Urinary bladder (tissue), 4 donors: ENCODE measurements around the gene C16orf82. TPM values are rescaled to one million over a fixed set of nuclear protein-coding genes. Genes with fewer than 3 reads are reported as not detected.
A peak's percentile ranks its signal among the peaks of the same experiment; 100 is the strongest.

Experiments
- DNase-seq: peaks from one replicate; pipeline ENCODE4 v3.0.0-alpha.2; 2015; ENCODE audit errors: extremely low spot score
- H3K27ac ChIP-seq: one replicate; pipeline ENCODE4 v1.5.1; 2013; ENCODE audit warnings: low read depth, mild to moderate bottlenecking, moderate library complexity
- H3K36me3 ChIP-seq: one replicate; pipeline ENCODE4 v1.6.1; 2013; ENCODE audit warnings: mild to moderate bottlenecking, moderate library complexity; ENCODE audit not compliant: insufficient read depth
- H3K4me1 ChIP-seq: one replicate; pipeline ENCODE4 v1.6.1; 2013; ENCODE audit warnings: mild to moderate bottlenecking, moderate library complexity; ENCODE audit not compliant: insufficient read depth
- H3K4me3 ChIP-seq: one replicate; pipeline ENCODE4 v1.5.1; 2013; ENCODE audit warnings: low read depth, low read length
- WGBS: extraction: QIAGEN DNeasy Blood & Tissue Kit; methylation state at CpG from one replicate; pipeline ENCODE4 v1.1.7; 2013; 5-methylcytosine and 5-hydroxymethylcytosine counted together
- polyA plus RNA-seq: library from polyadenylated mRNA; stranded (reverse); fragments of 200-250 nt; gene quantifications from one replicate; pipeline ENCODE4 v1.2.3, GENCODE V29; 2013
- total RNA-seq: library from RNA; depleted of rRNA; stranded (reverse); fragments of >200 nt; gene quantifications from one replicate; pipeline ENCODE4 v1.2.3, GENCODE V29; 2014
- donor health status: healthy with polysubstance abuse.
- donor health status: healthy.

Gene C16orf82
- total and polyA plus RNA-seq, 2 donors, result not detected

DNA sequence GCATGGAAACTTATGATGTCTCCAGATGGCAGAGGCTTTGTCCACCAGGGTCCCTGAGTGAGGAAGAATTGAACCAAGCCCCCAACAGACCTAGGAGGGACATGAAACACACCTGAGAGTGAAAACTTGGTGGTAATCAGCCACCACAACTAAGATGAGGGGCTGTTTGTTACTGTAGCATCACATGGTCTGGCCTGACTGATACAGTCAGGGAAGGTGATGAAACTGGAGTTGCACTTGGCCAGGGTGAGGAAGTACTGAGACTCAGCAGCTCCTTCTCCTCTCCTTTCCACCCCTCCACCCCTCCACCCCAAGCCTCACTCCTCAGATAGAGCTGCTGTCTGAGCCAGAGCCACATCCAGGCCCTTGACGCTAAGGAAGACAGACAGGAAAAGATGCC lies 37.2 kb downstream of the C16orf82 start:
- Histone ChIP-seq H3K4me1 (no peaks in the 10 kb centered on the region), H3K4me3 (no peak overlapping the region), H3K27ac (no peak overlapping the region), H3K36me3 (no peaks in the 10 kb centered on the region)
- WGBS, result 53% methylated on average over 1 of the region's 1 CpG
- DNase-seq, result no peak

DNA sequence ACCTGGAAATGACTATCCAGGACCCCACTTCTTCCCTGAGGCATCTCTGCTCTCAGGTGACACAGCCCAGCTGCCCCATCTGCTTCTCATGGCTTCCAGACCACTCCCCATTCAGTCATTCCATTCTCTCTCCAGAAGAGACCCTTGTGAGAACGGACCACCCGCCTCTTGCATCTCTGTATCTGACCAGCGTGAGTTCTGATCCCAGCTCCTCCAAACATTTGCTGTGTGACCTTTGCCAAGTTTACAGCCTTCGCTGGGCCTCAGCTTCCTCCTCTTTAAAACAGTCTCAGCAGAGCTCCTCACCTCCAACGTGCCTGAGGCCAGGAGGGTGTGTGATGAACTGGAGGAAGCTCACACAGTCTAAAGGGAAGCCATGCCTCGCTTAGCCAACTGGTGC lies 39.6 kb downstream of the C16orf82 start:
- no peak for DNase-seq
- Histone ChIP-seq H3K36me3 (no peaks in the 10 kb centered on the region), H3K27ac (no peak overlapping the region), H3K4me3 (no peak overlapping the region), H3K4me1 (no peaks in the 10 kb centered on the region)
- 82% methylated on average over 6 of the region's 6 CpGs for WGBS

DNA sequence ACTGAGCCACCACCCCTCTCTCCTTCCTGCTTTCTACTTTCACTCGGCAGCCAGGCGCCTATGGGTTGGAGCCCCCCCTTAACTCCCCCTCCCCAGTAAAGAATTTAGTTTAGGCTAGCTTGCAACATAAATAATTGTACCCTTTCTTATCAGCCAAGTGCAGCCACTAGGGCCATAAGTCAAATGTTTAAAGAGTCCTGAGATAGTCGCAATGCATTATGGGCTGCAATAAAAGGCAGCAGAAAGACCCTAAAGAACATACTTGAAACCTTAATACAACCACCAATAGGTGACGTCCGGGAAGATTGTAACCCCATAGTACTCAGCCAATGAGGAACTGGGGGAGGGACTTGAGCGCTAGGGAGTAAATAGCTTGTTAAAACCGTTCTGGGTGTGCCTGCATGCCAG lies 40.5 kb downstream of the C16orf82 start:
- H3K4me1 ChIP-seq, result no peaks in the 10 kb centered on the region
- no peak for DNase-seq
- H3K27ac ChIP-seq, result no peak overlapping the region
- 39% methylated on average over 7 of the region's 7 CpGs for WGBS
- H3K36me3 ChIP-seq, result no peaks in the 10 kb centered on the region
- H3K4me3 ChIP-seq, result no peak overlapping the region

DNA sequence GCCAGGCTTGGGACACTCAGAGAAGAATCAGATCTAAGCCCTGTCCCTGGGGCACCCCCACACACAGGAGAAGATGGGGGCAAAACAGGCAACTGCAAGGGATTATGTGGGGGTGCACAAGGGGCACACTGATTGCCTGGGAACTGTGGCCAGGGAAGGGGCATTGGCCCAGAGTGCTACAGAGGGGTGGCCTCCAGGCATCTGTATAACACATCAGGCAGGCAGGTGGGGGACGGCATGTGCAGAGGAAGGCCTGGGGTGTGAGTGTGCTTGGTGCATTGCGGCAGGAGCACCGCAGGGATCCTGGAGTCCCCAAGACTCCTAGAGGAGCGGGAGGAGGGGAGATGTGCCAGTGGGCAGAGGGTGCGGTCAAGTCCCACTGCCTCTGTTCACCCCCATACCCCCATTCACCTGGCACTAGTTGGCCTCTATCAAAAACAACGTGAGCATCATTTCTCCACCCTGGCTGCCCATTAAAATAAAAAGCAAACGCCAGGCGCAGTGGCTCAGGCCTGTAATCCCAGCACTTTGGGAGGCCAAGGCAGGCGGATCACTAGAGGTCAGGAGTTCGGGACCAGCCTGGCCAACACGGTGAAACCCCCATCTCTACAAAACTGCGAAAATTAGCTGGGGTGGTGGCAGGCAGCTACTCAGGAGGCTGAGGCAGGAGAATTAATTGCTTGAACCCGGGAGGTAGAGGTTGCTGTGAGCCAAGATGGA lies 41.5 kb downstream of the C16orf82 start:
- 85% methylated on average over 13 of the region's 13 CpGs for WGBS
- H3K36me3 ChIP-seq, result no peaks in the 10 kb centered on the region
- DNase-seq, result no peak
- no peaks in the 10 kb centered on the region for H3K4me1 ChIP-seq
- H3K27ac ChIP-seq, result no peak overlapping the region
- no peak overlapping the region for H3K4me3 ChIP-seq

DNA sequence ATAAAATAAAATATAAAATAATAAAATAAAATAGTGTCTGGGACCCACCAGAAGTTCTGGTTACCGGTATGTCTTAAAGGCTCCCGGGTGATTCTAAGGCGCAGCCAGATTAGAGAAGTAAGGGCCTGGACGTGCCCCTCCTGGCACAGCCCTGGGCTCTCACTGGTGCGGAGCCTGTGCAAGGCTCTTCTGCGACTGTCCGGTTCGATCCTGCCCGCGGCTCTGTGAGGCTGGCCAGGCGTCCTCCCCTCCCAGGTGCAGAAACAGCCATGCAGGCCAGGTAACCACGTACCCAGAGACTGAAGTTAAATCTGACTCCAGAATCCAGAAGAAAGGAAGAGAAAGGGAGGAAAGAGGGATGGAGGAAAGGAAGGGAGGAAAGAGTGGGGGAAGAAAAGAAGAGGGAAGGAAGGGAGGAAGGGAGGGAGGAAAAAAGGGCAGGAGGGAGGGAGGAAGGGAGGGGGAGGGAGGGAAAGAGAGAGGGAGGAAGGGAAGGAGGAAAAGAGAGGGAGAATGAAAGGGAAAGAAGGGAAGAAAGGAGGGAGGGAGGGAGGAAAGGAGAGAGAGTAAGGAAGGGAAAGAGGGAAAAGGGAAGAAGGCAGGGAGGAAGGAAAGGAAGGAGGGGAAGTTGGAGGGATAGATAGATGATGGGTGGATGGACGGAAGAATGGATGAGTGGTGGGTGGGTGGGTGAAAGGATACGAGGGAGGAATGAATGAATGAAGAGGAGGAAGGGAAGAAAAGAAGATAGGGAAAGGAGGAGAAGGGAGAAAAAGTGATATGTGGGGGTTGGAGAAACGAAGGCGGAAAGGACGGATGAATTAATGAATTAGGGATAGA lies 42.3 kb downstream of the C16orf82 start:
- Histone ChIP-seq H3K4me3 (no peak overlapping the region), H3K36me3 (no peaks in the 10 kb centered on the region), H3K27ac (no peak overlapping the region), H3K4me1 (no peaks in the 10 kb centered on the region)
- DNase-seq, result no peak
- WGBS, result 67% methylated on average over 17 of the region's 17 CpGs

DNA sequence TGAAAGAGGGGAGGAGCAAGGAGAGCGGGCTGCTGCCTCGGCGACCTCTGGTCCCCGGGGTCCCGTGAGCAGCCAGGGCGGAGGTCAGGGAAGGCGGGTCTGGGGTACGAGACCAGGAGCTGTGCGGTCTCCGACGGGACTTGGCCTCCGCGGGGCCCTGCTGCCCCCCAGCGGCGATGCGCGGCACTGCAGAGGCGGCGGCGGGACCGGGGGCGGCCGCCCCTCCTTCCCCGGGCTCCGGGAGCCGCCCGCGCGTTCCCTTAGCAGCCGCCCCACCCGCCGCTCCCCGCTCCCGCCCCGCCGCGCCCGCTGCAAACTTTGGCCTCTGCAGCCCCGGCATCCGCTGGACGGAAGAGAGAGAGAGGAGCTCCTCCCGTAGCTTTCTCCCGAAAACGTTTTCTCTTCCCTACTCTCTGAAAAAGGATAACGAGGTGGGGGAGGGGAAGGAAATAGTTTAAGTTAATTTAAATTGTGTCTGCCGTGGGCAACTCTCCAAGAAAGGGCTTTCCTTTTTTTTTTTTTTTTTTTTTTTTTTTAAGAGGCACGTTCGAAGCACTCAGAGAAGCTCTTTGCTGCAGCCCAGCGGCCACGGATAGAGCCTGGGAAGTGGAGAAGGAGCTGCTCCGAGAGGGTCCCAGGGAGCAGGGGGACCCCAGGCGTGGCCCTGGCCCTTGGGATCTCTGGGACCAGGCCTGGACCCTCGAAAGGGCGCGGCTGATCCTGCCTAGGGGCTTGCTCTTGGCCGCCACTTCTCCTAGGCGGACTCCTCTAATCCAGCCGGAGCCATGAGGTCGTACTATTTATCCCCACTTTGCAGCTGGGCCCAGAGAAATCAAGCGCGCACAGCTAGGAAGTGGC lies 43.2 kb downstream of the C16orf82 start:
- H3K27ac ChIP-seq, result no peak overlapping the region
- peak; percentile 62 for DNase-seq
- no peaks in the 10 kb centered on the region for H3K4me1 ChIP-seq
- no peaks in the 10 kb centered on the region for H3K36me3 ChIP-seq
- H3K4me3 ChIP-seq, result peak overlapping the region; percentile 20
- WGBS, result 2% methylated on average over 61 of the region's 61 CpGs

DNA sequence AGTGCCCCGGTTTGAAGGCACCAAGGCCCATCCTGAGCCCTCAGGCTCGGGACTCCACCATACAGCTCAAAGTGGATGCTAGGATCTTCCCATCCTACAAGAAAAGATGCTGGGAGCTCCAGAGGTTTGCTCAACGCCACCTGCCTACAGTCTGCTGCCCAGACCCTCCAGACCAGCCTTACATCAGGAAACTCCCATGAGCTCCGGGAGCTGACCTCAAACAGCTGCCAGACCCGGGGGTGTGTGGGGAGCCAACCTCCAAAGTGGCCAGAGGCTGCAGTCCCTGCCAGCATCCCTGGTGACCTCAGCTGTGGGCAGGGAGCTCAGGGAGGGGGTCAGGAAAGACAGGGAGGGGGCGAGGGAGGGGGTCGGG lies 43.8 kb downstream of the C16orf82 start:
- no peaks in the 10 kb centered on the region for H3K36me3 ChIP-seq
- no peak for DNase-seq
- no peaks in the 10 kb centered on the region for H3K4me1 ChIP-seq
- WGBS, result 30% methylated on average over 7 of the region's 7 CpGs
- no peak overlapping the region for H3K4me3 ChIP-seq
- H3K27ac ChIP-seq, result no peak overlapping the region

DNA sequence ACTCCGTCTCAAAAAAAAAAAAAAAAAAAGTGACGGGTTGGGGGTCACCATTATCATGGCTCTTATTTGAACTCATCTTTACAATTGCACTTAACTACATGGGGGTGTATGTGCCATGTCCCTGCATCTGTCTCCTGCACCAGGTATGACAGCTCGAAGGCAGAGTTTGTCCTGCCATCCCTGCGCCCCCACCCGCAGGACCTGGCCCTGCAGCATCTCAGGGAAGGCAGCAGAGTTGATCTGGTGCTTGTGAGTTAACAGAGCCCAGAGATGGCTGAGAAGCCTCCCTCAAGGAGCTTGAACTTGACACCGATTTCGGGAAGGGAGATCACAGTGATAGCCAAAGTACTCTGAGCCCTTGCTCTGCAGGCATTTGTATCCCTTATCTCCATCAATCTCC lies 44.8 kb downstream of the C16orf82 start:
- Histone ChIP-seq H3K4me3 (no peak overlapping the region), H3K27ac (no peak overlapping the region), H3K36me3 (no peaks in the 10 kb centered on the region), H3K4me1 (no peaks in the 10 kb centered on the region)
- WGBS, result 67% methylated on average over 7 of the region's 7 CpGs
- no peak for DNase-seq

DNA sequence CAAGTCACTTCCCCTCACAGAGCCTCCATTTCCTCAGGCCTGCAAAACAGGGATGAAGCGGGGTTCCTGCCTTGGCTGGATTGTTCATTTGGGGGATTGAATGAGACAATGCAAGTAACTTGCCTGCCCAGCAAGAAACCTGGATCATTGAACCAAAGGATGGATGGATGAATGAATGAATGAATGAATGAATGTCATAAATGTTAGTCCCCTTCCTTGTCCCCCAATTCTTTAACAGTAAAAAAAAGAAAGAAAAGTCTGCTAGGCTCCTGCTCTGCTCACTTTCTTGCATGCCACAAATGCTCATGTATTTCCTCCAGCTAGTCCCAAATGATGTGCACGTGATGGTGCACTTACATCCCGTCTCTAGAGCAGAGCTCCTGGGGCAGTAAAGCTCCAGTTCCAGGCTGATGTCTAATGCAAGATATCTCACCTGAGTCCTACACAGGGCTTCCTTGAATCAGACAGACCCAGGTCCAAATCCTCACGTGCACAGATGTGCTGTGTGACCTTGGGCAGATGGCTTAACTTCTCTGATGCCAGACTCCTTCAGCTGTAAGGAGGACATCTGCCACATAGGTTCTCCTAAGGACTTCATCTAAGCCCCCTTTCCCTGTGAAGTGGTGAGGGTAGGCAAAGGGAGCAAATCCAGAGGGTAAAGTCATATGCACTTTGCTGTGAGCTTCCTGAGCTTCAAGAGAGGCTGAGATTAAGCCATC lies 45.5 kb downstream of the C16orf82 start:
- 82% methylated on average over 4 of the region's 4 CpGs for WGBS
- no peaks in the 10 kb centered on the region for H3K4me1 ChIP-seq
- H3K27ac ChIP-seq, result no peak overlapping the region
- no peaks in the 10 kb centered on the region for H3K36me3 ChIP-seq
- H3K4me3 ChIP-seq, result no peak overlapping the region
- no peak for DNase-seq

DNA sequence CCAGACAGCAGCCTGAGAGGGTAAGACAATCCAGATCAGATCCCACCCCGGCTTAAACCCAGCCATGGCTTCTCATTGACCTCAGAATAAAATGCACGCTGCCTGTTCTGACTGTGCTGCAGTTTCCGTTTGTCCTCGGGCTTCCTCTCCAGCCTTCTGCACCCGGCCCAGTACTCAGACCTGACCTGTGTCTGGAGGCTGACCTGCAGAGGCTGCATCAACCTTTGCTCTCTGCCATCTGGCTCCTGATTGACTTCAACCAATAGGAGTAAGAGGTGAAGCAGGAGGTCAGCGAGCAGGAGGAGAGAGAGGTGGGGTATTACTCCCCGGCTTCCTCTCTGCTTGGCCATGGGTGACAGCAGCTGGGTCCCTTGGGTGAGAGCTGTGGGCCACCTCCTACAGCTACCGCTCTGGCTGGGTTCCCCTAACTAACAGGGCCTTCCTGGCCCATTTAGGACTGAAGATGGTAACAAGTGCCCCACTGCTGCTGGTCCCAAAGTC lies 46.7 kb downstream of the C16orf82 start:
- Histone ChIP-seq H3K4me1 (no peaks in the 10 kb centered on the region), H3K27ac (no peak overlapping the region), H3K4me3 (no peak overlapping the region), H3K36me3 (no peaks in the 10 kb centered on the region)
- 49% methylated on average over 8 of the region's 8 CpGs for WGBS
- no peak for DNase-seq

DNA sequence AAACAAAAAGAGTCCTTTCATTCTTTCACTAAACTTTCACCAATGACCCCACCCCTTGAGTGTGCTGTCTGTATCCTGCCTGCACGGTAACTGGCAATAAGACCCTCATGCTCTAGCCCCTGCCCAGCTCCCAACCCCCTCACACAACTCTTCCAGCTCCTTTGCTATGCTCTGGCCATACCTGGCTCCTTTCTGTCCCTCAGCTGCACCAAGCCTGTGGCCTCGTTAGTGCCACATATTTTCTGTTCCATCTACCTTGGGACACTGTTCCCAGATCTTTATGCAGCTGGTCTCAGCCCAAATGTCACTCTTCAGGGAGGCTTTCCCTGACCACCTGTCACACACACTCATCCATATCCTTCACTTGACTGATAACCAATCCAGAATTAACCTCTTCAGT lies 47.3 kb downstream of the C16orf82 start:
- DNase-seq, result no peak
- no peak overlapping the region for H3K4me3 ChIP-seq
- no peaks in the 10 kb centered on the region for H3K4me1 ChIP-seq
- WGBS, result 85% methylated on average over 2 of the region's 2 CpGs
- H3K36me3 ChIP-seq, result no peaks in the 10 kb centered on the region
- H3K27ac ChIP-seq, result no peak overlapping the region

DNA sequence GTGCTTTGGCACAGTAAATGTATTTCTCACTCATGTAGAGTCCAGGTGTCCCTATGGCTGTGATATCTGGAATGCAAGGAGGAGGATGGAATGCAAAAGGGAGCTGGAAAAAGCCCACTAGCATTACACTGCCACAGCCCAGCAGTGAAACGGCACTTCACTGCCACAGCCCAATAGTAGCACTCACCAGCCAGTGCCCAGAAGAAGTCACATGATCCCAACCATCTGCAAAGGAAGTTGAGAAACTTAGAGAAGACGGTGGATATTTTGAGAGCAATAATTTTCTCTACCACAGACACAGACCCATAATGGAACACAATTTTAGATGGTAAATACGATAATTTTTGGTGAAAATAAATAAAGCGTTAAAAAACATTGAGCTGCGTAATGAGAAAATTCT lies 51.8 kb downstream of the C16orf82 start:
- H3K4me1 ChIP-seq, result no peaks in the 10 kb centered on the region
- H3K27ac ChIP-seq, result no peak overlapping the region
- H3K36me3 ChIP-seq, result no peaks in the 10 kb centered on the region
- 70% methylated on average over 5 of the region's 5 CpGs for WGBS
- no peak for DNase-seq
- H3K4me3 ChIP-seq, result no peak overlapping the region
